ENCODE measurements around the gene ZNF19.

Gene ZNF19

DNA sequence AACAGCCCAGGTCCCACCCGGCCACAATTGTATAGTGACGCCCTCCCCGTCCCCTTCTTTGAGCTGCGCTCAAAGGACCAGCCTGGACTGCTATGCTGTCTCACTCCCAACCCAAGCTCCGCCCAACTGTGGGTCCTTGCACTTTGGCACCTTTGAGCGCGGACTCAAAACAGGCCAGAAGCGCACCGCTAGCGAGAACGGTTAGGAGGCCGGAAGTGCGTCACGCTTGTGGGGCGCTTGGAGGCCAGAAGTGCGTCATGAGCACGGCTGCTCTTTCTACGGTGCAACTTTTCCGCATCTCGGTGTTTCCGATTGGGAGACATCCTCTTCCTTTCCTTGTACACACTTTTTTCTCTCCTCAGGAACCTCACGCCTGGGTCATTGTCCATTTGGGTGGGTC is at the start of gene ZNF19:
Gene ZNF19, minus strand, starts transcription at position 203 of the 400 bp plus-strand sequence. CDS start 7,210 bp downstream, outside the sequence.
- DNase-seq (ENCODE audit: low read depth), result no peak

DNA sequence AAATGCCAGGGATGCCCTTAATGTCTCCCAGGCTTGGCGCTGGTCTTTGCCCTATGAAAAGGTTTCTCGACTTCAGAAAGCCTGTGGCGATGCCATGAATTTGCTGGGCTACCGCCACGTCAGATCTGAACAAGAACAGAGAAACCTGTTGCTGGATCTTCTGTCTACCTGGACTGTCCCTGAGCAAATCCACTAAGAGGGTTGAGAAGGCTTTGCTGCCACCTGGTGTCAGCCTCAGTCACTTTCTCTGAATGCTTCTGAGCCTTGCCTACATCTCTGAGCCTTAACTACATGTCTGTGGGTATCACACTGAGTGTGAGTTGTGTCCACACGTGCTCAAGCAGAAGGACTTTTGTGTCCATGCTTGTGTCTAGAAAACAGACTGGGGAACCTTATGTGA is 48.5 kb upstream of the ZNF19 start:
- DNase-seq (ENCODE audit: low read depth), result peak; percentile 8

DNA sequence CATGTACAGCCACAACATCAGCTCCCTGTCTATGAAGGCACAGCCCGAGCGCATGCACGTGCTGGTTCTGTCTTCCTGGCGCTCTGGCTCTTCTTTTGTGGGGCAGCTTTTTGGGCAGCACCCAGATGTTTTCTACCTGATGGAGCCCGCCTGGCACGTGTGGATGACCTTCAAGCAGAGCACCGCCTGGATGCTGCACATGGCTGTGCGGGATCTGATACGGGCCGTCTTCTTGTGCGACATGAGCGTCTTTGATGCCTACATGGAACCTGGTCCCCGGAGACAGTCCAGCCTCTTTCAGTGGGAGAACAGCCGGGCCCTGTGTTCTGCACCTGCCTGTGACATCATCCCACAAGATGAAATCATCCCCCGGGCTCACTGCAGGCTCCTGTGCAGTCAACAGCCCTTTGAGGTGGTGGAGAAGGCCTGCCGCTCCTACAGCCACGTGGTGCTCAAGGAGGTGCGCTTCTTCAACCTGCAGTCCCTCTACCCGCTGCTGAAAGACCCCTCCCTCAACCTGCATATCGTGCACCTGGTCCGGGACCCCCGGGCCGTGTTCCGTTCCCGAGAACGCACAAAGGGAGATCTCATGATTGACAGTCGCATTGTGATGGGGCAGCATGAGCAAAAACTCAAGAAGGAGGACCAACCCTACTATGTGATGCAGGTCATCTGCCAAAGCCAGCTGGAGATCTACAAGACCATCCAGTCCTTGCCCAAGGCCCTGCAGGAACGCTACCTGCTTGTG is 47.8 kb upstream of the ZNF19 start:
- DNase-seq (ENCODE audit: low read depth), result no peak

DNA sequence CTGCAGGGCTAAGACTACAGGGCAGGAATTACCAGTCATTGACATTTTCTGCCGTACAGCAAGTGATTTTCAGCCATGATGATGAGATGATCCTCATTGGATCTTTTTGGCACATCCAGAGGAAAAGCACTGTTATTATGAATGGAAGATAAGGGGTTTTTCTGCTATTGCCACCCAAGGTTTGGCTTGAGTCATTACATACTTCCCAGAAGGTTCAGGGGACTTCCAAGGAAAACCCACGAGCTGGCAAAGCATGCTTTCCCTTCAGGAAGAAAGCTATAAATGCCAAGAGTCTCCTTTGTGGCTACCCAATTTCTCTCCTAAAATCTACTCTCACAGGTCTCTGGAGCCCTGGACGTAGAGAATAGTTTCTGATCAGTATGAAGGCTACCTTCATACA is 43.2 kb upstream of the ZNF19 start:
- no peak for DNase-seq (ENCODE audit: low read depth)

DNA sequence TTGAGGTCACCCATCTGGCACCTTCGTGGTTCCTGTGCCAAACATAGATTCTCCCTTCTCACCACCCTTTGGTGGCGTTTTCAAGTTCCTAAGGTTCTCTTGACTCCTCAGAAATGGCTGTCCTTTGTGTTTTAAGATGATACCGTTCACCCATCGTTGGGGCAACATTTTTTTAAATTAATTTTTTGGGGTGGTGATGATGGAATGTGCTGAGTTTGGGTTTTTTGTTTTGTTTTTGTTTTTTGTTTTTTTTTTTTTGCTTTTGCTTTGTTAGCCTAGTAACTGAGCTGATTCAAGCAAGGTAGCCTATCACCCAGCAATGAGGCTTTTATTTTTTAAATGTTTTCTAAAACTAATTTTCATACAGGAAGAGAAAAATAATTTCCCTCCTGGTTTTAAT is 39.7 kb upstream of the ZNF19 start:
- DNase-seq (ENCODE audit: low read depth), result no peak

DNA sequence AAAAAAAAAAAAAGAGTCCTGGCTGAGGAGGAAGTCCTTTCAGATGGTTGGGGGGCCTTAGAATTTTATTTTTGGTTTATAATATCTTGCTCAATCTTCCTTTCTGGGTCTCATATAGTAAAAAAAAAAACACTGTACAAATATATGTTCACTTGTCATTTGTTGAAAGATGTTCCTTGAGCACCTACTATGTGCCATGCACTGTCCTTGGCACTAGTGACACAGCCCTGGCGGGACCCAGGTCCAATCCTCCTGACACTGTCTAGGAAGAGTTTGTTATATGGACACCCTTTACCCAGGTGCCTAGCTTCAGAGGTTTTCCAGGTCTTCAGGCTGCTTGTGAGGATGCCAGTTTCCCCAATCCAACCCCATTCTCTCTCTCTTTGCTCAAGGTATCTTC is 39.1 kb upstream of the ZNF19 start:
- DNase-seq (ENCODE audit: low read depth), result no peak

DNA sequence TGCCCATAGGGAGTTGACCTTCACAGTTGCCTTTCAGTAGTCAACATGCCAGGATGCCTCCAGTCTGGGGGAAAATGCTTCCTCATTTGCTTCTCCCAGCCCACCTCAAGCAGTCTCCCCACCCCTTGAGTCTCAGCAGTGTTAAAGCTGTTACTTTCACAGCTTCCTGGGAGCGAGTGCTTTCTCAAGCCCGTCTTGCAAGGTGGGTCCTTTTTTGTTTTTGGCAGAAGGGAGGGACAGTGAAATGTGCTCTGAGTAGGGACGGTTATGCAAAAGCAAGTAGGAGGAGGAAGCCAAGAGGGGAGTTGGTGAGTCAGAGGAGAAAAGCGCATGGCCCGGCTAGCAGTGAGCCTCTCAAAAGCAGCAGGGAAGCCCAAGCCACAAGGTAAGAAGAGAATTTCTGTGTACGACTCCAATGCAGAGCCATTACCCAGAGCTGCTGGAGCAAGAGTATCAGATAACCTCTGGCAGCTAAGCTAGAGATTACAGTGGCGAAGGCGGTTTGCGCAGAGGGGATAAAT is 37.0 kb upstream of the ZNF19 start, which contains the start of gene CHST4:
Gene CHST4, plus strand, starts transcription at position 316 of the 521 bp plus-strand sequence. CDS start 10,252 bp downstream, outside the sequence.
- no peak for DNase-seq (ENCODE audit: low read depth)

DNA sequence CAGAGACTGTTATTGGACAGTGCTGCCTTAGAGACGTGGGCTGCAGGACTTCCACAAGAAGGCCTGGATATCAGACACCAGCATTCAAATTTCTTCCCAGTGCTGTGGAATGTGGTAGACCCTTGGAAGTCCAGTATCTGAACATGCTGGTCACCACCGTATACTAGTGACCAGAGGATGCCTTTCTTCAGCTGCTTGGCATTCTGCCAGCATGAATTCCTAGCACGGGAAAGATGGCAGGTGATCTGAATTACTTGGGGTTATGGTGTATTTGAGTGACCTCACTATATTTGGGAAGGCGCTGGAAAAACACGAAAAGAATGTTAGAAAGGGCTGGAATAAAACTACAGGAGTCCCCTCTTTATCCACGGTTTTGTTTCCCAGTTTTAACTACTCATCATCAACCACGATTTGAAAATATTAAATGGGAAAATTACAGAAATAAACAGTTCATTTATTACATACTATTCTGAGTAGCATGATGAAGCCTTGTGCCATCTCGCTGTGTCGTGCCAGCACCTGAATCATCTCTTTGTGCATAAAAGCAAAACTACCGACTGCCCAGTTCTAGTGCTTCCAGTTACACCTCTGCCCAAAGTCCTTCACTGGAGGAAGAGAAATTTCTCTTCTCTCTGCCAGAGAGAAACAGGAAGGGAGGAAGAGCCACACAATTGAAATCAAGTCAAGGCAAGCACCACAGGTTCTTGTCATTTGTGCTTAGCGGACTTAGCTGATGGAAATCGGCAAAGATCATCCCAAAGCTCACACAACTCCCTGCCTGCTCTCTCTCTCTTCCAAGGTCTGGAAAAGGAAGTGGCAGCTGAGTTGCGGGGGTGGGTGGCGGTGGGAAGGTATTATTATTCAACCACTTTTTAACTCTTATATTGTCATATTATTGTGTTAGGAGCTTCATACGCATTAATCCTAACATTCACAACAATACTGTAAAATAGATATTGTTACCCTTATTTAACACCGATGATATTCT is 35.7 kb upstream of the ZNF19 start:
- DNase-seq (ENCODE audit: low read depth), result no peak

DNA sequence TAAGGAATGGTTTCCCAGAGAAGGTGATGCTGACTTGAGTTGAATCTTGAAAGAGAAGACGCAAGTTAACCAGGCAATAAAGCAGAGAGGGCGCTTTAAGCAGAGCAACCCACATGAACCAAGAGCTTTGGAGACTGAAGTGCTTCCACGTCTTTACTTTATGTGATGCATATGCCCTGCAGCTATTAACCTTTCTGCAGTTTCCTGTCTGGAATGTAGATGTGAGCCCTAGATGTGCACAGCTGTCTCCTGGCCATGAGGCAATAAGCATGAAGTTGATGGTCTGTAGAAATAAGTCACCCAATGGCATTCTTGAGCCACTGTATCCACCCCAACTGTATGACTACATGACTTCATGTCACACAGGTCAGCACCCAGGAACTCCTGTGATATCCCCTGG is 31.4 kb upstream of the ZNF19 start:
- DNase-seq (ENCODE audit: low read depth), result no peak

DNA sequence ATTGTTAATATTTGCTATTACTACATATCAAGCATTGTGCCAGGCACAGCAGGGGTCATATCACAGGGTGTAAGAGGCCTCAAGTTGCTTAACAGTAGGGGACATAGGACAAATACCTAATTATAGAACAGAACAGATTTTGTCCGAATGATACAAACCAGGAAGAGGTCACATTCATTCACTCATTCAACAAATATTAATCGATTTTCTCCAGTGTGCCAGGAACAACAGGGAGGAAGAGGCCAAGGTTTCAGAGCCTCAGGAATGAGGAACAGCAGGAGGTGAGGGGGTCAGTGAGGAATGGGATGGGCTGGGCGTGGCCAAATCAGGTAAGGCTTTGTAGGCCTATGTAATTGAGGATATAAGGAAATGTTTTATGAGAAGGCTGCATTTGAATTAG is 25.9 kb upstream of the ZNF19 start:
- no peak for DNase-seq (ENCODE audit: low read depth)

DNA sequence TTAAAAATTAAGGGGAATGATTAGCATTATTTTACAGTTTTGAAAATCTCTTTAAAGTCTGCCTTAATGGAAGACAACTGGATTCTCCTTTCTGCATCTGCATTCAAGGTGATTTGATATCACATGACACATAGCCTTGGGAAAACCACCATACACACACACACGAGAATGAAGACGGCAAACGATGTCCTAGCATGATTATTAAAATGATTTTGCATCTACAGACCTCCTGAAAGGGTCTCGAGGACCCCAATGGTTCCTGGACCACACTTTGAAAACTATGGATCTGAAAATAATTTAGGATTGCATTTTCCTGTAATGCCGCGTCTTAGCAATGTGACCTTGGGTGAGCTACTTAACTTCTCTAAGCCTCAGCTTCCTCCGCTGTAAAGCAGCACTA is 25.4 kb upstream of the ZNF19 start:
- no peak for DNase-seq (ENCODE audit: low read depth)

DNA sequence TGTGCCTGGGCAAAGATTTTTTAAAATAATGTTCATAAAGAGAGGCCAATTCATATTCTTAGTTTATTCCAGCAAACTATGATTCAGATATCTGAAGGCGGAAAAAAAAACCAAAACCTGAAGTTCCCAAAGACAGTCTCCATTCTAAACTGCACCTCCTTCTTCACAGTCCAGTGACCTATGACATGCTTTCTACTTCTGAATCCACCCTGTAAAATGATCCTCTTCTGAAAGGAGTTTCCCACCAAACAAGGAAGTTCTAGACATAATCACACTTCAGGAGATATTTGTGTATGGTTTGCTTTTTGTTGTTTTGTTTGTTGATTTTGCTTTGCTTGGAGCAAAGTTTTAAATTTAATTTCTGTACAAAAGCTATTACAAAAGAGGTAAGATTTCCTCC is 24.2 kb upstream of the ZNF19 start:
- no peak for DNase-seq (ENCODE audit: low read depth)

DNA sequence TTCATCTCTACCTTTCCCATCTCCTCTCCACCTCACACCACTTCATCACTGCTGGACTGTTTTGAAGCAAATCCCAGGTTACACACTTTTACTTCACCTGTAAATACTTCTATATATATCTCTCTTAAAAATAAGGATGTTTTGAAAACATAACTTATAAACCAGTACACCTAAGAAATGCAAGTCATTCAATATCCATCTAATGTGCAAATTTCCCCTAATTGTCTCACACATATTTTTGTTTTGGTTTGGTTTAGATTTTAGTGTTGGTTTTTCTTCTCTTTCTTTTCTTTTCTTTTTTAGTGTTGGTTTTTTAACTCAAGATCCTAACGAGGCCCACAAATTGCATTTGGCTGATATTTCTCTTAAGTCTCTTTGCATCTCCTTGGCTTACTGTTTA is 17.9 kb upstream of the ZNF19 start:
- no peak for DNase-seq (ENCODE audit: low read depth)

DNA sequence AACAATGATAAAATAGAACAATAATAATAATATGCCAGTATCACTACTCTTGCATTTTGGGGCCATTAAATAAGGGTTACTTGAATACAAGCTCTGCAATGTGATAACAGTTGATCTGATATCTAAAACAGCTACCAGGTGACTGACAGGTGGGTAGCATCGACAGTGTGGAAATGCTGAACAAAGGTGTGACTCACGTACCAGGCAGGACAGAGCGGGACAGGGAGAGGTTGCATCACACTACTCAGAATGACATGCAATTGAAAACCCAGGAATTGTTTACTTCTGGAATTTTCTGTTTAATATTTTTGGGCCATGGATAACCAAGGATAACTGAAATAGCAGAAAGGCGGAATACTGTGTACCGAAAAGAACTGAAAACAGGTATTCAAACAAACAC is 15.8 kb upstream of the ZNF19 start:
- DNase-seq (ENCODE audit: low read depth), result no peak

DNA sequence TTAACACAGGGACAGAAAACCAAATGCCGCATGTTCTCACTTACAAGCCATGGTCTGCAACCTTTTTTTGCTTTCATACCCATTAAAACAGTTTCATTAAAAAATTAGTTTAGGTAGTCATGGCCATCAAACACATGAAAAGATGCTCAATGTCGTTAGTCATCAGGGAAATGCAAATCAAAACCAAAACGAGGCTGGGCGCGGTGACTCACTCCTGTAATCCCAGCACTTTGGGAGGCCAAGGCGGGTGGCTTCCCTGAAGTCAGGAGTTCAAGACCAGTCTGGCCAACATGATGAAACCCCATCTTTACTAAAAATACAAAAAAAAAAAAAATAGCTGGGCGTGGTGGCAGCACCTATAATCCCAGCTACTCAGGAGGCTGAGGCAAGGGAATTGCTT is 14.9 kb upstream of the ZNF19 start:
- peak; percentile 6 for DNase-seq (ENCODE audit: low read depth)

DNA sequence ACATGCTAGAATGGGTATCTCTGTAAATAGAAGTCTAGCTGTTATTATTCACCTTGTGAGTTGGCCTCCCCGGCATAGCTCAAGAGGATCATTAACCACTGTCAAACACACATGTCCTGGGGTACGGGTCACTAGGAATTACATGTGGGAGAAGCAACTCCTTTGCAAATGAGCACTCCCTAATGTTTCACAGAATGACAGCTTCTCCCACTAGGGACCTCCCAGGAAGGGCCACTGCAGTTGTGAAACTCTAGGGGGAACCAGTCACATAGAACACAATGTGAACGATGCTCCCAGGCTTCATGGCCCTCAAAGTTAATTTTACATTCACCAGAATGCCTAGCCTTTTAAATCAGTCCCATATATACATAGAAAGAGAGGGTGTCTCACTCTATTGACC is 12.4 kb upstream of the ZNF19 start:
- no peak for DNase-seq (ENCODE audit: low read depth)

DNA sequence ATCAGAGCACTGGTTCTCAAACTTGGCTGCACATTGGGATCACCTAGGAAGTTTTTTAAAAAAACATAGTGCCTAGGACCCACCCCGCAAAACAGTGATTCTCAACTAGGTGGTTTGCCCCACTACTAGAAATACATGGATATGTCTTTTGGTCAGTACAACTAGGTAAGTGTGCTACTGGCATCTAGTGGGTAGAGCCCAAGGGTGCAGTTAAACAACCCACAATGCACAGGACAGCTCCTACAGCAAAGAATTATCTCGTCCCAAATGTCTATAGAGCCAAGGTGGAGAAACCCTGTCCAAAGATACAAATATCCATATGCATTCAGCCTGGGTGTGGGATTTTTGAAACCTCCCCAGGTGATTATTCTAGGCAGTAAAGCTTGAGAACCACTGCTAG is 11.8 kb upstream of the ZNF19 start:
- DNase-seq (ENCODE audit: low read depth), result no peak

DNA sequence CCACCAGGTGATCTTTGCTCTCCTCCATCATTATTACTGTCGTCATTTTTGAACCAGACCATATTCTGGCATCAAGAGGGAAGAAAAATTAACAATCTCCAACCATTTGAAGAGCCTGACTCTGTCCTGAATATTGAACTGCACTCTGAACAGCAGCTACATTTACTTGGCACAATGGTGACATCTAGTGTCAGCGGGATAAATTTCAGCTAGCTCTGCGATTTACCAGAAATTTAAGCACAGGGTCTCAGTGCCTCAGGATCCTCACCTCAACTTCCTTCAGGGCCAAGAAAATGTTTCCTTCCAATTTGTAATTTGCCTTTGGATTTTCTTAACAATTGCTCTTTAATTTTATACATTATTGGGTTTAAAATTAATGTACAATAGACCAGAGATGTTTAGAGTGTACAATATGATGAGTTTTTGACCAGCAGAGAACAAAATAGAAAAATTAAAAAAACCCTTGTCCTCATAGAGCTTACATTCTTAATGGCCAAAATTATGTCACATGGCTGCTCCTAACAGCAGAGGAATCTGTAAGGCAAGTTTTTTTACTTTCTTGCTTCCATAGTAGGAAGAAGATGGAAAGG is 10.7 kb upstream of the ZNF19 start:
- DNase-seq (ENCODE audit: low read depth), result peak; percentile 18

DNA sequence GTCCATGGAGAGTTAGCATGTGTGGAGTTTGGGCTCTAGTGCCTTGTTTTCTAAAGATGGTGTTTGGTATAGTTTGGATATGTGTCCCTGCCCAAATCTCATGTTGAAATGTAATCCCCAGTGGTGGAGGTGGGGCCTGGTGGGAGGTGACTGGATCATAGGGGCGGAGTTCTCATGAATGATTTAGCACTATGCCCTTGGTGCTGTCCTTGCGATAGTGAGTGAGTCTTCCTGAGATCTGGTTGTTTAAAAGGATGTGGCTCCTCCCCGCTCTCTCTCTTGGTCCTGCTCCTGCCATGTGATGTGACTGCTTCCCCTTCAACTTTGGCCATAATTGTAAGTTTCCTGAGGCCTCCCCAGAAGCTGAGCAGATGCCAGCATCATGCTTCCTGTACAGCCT is 8.9 kb upstream of the ZNF19 start:
- no peak for DNase-seq (ENCODE audit: low read depth)

DNA sequence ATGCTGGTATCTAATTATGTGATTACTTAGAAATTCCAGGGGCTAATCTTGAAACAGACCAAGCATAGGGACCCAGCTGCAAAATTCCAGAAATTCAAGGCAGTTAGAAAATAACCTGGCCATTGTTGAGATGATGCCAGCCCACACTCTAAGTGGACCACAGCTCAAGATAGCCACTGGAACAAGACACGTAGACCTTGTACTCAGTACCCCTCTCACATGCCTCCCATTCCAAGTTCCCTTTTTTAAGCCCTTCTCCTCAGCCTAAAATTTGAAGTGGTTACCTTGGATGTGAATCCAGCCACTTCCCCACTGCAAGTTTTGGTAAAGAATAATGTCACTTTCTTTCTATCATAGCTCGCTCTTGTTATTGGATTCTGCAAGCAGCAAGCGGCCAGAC is 4.1 kb upstream of the ZNF19 start:
- DNase-seq (ENCODE audit: low read depth), result no peak

DNA sequence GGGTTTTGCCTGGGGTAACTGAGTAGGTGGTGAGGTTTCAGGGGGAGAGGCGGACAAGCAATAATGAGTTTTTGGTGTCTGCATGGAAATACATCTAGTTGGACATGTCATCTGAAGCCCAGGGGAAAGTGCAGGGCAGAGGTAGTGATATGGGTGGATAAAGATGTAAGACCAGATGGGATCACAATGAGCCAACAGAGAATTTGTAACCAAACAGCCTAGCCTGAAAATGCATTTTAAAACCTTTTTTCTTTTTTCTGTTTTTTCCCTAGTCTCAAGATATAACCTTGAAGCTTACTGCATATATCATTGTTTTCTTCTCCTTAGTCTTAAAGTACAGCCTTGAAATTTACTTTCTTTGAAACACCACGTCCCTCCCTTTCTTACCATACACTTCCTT is 3.7 kb upstream of the ZNF19 start:
- no peak for DNase-seq (ENCODE audit: low read depth)

DNA sequence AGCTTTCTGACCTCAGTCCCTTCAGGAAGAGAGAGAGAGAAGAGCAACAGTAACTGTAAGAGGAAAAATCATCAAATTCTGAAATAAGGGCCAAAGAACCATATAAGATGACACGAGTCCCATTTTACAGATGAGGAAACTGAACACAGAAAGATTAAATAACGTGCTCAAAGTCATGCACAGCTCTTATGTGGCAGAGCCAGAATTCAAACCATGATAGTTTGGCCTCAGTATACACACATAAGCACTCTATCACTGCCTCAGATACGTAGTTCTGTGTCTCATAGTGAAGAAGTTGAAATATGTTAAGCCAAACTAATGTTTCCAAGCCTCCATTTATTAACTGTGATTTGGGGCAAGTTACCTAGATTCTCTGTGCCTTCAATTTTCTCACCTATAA is 1.9 kb upstream of the ZNF19 start:
- no peak for DNase-seq (ENCODE audit: low read depth)

DNA sequence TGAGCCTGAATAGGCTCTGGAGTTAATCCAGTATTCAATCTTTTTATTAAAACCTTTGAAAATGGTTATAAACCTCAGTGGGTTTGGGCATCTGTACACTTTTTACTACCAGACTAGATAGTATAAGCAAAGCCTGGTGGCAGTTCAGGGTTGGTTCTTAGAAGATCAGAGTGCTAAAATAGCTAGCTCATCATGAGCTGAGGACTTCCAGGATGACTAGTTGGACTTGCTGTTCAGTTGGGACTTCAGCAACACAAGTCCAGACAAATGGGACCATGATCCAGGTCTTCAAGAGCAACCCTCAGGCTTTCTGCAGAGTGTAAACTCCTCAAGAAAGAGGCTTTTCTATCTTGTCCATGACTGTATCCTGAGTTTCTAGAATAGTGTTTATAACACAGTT is 1.2 kb upstream of the ZNF19 start:
- no peak for DNase-seq (ENCODE audit: low read depth)
